HEK293T (cell line): Measurements from ENCODE around the gene INA.

Experiments
- ARNT ChIP-seq: fragments of 450-650 bp; IDR thresholded peaks from 2 replicates; pipeline ENCODE4 v1.6.1; 2017; ENCODE audit warnings: mild to moderate bottlenecking
- CTBP1 ChIP-seq: fragments of 450-650 bp; IDR thresholded peaks from 2 replicates; pipeline ENCODE4 v1.6.1; 2016; ENCODE audit warnings: borderline replicate concordance
- ELF4 ChIP-seq: fragments of 450-650 bp; IDR thresholded peaks from 2 replicates; pipeline ENCODE4 v1.6.1; 2017; ENCODE audit warnings: antibody characterized with exemption
- SUZ12 ChIP-seq: fragments of 450-650 bp; IDR thresholded peaks from 2 replicates; pipeline ENCODE4 v1.6.1; 2016; ENCODE audit warnings: mild to moderate bottlenecking
- ZNF384 ChIP-seq: fragments of 450-650 bp; IDR thresholded peaks from 2 replicates; pipeline ENCODE4 v1.6.1; 2016

DNA sequence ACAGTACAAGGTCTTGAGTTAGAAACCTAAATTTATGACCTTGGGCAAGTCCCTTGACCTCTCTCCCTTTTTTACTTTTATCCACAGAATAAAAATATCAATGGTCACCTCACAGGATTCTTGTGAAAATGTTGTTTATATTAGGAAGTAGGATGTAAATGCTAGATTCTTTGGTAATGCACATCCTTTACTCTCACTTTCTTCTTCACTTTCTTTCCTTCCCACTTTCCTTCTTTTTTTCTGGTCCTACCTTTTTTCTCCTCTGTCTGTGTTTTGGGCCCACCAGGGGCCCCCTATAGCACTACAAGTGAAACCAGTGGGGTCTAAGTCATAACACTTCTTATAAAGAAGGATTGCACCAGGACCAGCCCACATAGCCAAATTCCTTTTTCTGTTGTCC is 19.1 kb upstream of the INA start:
- TF ChIP-seq CTBP1 (no peak), ELF4 (no peak), ZNF384 (no peak), SUZ12 (no peak), ARNT (no peak)
